Hepatic stellate cell (primary cell): Measurements from ENCODE around the gene TMC1.
A peak's percentile ranks its signal among the peaks of the same experiment; 100 is the strongest.

ENCODE experiments used
- DNase-seq: peaks from one replicate; pipeline ENCODE4 v3.0.0; 2011; ENCODE audit warnings: low spot score

The TMC1 gene

DNA sequence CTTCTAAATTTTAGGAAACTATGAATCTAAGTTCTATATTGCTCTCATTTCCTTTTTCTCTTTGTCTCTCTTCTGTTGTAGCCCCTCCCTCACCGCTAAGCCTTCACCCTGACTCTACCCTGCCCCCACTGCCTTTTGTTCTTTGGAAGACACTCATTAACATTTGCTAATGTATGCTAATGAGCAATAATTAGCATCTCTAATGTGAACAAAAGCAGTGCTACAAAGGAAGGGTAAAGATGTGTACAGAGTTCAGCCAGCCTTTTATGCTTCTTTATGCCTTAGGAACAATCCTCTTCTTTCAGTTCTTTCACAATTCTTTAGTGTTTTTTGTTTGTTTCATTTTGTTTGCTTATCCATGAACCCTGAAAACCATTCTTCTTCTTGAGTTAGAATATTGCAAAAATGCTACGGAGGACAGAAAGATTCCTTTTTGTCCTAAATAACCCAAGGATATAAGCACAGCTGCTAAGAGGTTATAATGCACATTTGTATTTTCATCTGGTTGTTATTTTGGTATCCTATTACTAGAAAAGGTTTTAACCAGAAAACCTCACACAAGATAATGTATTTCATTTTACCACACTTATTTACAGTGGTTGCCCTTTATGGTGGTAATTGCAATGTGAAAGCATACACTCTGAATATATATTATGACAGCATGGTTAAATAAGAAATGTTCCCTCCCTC, 159.3 kb downstream of the TMC1 start:
- no peak for DNase-seq

DNA sequence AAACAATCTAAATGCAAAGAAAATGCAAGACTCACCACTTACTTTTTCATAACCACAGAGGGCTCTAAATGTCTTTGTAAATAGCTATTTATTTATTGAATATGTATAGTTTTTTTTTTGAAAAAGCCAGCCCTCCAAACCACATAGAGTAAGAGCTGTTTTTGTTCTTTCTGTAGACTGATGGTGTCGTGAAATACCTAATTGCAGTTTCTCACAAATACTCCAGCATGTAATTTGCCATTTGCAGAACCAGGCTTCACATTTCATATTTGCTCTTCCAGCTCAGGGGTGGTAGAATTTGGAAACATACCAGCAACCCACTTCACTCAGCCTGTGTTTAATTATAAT, 159.8 kb downstream of the TMC1 start:
- no peak for DNase-seq

- DNase-seq = no peak
Measured at GRCh38 chr9:72684615-72685014, 163.2 kb downstream of the TMC1 start.

GRCh38 chr9:72685911-72686310, 164.5 kb downstream of the TMC1 start:
- DNase-seq = no peak

GRCh38 chr9:72687331-72687730, 165.9 kb downstream of the TMC1 start:
- no peak for DNase-seq

GRCh38 chr9:72691671-72692070, 170.3 kb downstream of the TMC1 start:
- DNase-seq = no peak

GRCh38 chr9:72695365-72695764, 174.0 kb downstream of the TMC1 start:
- DNase-seq = no peak

DNA sequence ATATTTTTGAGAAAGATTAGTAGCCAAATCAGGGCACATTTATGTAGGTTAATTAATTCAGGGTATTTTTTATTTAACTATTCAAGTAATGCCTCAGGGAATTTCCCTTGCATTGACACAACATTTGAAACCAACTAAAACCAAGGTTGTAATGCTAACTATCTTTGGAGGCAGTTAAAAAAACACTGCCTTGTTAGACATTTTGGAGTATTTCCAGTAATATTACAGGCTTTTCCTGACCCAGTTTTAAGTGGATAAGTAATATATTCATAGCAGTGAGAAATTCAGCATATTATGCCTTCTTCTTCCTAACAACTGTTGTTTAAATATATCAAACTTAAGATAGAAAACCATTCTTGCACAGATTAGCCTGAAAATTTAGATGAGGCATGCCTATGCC, 175.1 kb downstream of the TMC1 start:
- no peak for DNase-seq

GRCh38 chr9:72701510-72701909, 180.1 kb downstream of the TMC1 start:
- no peak for DNase-seq

GRCh38 chr9:72703574-72703973, 182.2 kb downstream of the TMC1 start:
- no peak for DNase-seq

DNA sequence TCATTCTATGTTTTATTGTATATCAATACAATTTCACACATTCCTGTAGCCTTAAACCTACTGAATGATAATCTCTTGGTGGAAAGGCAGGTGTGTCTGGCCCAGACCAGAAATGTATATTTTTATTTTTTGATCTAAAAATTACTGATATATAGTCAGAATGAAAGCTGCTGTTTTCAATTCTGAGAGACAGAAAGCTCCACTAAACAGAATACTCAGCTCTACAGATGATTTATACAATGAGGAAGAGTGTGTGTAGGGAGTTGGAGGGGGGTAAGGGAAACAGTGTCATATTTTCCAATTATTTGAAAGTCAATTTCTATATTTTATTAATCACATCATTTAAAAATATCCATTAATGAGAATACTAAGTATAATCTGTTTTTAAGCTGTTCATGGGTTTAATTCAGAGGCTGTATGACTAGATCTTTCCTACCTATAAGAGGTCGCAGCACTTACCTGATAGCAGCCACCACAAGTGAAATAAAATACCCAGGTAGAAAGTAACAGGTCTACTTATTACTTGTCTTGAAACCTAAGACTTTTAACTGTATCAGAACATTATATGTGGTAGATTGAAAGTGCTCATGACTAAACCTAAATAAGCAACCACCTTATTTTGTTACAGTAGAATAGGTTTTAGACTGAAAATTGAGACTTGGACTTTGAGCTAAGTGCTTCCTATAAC, 183.4 kb downstream of the TMC1 start:
- no peak for DNase-seq

- no peak for DNase-seq
Measured at GRCh38 chr9:72718503-72718902, 197.1 kb downstream of the TMC1 start.

DNA sequence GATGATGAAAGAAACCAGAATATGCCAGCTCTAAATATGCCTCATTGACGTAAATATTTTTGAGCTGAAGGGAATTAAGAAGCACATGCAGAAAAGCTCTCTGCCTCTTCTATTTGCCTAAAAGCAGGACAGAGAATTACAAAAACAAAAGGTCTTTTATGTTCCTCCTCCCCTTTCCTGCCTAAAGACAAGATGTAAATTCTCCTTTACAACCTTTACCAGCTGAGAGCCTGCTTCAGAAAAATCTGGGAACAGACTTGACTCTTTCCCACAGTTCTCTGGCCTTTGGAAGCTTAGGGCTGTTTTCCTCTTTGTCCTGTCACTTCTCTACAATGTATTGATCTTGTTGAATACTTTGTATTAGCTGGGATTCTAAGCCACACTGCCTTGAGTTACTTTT, 199.7 kb downstream of the TMC1 start:
- no peak for DNase-seq

GRCh38 chr9:72726947-72727346, 205.5 kb downstream of the TMC1 start:
- no peak for DNase-seq

DNA sequence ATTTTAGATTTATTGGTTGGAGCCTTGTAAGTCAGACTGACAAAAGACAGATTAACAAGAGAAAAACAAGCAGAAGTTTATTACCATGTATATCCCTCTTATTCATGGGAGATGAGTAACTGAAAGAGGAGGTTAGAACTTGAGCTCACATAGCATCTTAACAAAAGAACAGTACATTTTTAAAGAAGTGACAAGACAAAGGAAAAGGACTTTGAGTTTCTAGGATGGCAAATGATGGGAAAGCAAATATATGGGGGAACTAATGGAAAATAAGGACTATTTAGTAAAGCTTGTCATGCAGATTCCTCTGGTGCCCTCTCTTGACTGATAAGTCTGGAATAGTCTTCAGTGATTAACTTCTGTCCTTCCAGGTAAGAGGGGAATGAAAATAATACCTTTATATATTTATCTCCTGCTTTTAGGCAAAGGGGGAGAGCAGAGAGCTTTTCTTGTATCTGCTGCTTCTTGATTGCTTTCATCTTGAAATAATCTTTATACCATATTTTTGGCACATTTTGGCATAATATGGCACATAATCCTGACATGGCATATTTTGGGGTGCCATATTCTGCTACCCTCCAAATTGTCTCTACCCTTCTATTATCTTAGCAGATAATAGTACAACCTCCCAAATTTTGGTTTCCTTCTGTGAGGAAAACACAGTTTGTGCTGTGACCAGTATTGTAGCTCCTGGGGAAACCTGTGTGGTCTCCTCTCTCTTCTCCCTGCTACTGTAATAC, 206.8 kb downstream of the TMC1 start:
- no peak for DNase-seq

GRCh38 chr9:72733895-72734294, 212.5 kb downstream of the TMC1 start:
- DNase-seq = no peak

DNA sequence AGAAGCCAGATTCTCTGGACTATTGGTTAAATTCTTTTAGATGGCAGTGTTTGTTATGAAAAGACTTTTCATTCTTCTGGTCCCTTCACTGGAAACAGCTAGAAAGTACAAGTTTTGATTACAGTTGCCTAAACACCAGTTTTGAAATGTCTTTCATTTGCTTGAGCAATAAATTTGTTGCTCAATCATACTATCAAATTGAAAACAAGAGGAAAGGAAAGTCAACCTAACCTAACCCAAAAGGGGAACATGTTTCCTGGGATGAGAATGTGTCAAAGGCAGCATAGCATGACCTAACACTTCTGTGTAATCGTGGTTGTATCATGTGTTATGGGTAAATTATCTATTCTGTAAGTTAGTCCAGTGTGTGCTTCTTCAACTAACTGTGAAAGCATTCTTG, 213.2 kb downstream of the TMC1 start:
- DNase-seq = no peak

DNA sequence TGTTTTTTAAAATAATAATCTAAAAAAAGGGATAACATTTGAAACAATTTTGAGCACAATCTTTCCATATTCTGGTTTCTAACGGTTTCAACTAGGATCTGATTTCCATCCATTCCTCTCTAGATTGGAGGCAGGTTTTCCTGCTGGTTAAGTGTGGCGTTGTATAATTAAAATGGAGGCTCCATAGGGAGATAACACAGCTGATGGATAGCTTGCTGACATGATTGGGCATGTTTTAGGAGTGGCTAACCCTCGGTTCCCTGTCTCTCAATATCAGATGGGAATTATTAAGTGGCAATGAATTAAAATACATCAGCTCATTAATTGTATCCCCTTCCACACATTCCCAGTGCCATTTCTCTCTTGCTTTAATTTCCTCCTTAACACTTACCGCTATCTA, 222.4 kb downstream of the TMC1 start:
- DNase-seq = no peak

DNA sequence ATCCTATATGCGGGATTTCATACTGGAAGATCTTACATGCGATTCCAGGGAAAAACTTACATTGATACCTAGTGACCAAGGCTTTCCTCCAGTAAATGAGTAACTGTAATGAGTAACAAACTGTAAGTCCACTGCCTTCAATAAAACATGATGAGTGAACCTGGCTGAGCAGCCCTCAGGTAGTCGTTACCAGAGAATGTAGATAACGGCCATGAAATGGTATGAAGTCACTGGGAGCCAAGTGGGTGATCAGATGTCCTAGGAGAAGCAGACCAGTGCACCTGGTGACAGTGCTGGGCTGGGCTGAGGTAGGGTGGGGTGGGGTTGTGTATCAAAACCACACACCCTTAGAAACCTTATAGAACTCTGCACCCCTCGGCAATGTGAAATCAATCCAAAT, 227.9 kb downstream of the TMC1 start:
- no peak for DNase-seq

DNA sequence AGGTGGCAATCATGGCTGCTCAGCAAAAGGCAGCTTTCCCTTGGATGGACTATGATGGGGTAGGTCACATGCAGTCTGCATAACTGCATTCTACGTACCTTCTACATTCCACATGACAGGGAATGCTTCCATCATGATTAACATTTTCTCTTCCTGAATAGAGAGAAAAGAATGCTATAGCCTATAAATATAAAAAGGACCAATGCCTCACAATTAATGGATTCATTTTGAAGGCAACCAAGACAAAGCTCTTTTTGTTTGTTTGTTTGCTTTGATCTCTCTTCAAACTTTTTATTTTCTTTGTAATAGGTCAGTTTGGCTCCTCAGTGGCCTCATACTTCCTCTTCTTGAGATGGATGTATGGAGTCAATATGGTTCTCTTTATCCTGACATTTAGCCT, 230.1 kb downstream of the TMC1 start:
- DNase-seq = no peak

GRCh38 chr9:72753266-72753893, 232.0 kb downstream of the TMC1 start:
- DNase-seq = peak; percentile 2

DNA sequence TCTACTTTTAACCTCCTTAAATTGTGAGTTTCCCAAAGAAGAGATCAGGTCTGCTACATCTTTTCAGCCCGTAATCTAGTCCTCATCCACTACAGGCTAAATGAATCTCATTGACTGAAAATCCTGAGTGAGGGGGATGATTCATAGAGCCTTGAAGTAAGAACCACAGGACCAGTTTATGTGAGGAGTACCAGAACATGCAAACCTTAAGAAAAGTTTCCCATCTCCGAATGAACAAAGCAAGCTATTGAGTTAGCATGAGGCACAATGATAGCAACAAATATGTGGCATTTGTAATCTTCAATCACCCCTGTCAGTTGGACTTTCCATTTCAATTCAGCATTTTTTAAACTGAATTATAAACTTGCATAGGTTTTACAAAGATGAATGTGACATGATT, 234.4 kb downstream of the TMC1 start:
- no peak for DNase-seq

DNA sequence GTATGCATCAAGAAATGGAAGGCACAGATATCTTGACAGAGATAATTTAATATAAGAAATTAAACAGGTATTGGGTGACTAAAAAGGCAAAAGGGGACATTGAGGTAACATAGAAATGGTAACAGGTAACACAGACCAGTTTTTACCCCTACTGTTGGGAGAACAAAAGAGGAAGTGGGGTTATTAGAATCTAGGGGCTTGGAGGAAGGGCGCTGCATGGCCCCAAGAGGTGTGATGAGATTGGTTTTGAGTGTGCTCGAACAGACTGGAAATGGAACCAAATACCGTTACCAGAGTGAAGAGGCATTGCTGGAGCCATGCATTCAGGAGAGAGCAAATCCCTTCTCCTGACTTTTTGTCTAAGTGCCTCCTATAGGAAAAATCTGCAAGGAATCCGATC, 237.5 kb downstream of the TMC1 start:
- DNase-seq = no peak
